ENCODE measurements around the gene NT5C1B.
A peak's percentile ranks its signal among the peaks of the same experiment; 100 is the strongest.

NT5C1B gene

GRCh38 chr2:18517386-18517785 lies 72.0 kb downstream of the NT5C1B start:
- FAIRE-seq (no peak), DNase-seq (ENCODE audit: low spot score) (no peak)

DNA sequence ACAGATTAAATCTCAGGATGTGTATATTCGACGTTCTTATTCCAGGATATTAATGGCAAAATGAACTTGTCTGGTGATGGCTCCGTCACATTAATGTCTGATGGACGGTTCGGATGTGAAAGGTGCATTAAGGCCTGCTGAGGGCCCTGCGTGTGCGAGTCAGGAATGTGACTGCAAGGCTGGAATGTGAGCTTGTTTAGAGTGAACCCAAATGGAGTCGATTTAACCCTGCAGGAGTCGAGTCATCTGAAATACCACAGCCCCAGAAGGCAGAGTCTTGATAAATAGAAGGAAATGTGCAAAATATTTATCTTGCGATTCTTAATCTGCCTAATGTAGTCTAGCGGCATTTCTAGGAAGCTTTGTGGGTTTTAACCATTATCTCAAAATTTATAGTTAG lies 73.3 kb downstream of the NT5C1B start:
- DNase-seq (ENCODE audit: low spot score) = no peak
- FAIRE-seq = peak; percentile 76

GRCh38 chr2:18514526-18515461 lies 74.6 kb downstream of the NT5C1B start:
- DNase-seq (ENCODE audit: low spot score) (no peak), FAIRE-seq (no peak)

Data from urothelium cell line (cell line).